ENCODE results near the gene DACH2.

DNA sequence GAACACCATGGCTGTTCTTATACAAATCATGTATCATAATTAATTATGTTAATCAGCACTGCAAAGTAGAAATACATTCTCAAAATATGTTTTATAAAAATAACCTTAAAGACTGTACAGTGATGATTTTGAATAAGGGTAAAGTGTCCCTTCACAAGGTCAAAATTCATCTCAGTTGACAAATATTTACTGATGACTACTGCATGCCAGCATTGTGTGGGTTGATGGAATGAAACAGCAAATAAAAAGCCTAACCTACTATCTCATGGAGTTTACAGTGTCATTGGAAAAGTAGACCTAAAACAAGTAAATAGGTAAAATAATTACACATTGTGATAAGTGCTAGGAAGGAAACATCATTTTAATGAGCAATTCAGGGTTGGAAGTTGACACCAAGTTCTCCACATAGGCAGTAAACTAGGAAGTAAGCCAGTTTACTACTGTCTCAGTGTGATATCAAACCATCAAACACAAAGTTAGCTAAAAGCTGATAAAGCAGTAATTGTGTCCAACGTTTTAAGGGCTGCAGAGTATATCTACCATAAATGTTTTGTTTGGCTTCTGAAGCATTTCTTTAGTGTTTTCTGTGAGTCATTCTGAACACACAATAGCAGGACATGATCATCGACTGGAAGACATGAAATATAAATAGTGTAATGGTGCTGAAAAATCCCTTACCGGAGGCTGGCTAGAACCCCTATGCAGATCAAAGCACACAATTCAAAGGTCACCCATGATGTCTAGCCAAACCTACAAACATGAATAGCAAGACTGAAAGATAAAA is 221.8 kb downstream of the DACH2 start:
- TF ChIP-seq SP1 (IDR thresholded peaks at IDR 0.05) (no peak), NFRKB (IDR thresholded peaks at IDR 0.05) (no peak)

Measured in HEK293T (cell line).